Sigmoid colon (tissue), 4 donors: Measurements from ENCODE around the gene TSPAN18.

Experiments used
- EP300 ChIP-seq, 4 donors: sonication (generic); formaldehyde crosslinking; IDR thresholded peaks; one replicate each; pipeline ENCODE4 v1.6.1; 2017; ENCODE audit warnings: antibody characterized with exemption in 4 of 4
- POLR2A ChIP-seq, 2 donors: fragments of 450-650 bp; IDR thresholded peaks; one replicate each; pipeline ENCODE4 v1.6.1; 2016; ENCODE audit warnings: antibody characterized with exemption in 2 of 2, mild to moderate bottlenecking in 2 of 2, moderate library complexity in 2 of 2
- POLR2AphosphoS5 ChIP-seq, 4 donors: sonication (generic); formaldehyde crosslinking; IDR thresholded peaks; one replicate each; pipeline ENCODE4 v1.6.1; 2017; ENCODE audit warnings: antibody characterized with exemption in 4 of 4
- TF ChIP-seq, protein P1 (sequence below), 4 experiments: fragments of 450-650 bp in 3 of 4; fragments of 200-600 bp in 1 of 4; IDR thresholded peaks; one replicate each; pipeline ENCODE4 v1.5.1; 2016 to 2019; ENCODE audit warnings: antibody characterized with exemption in 4 of 4, mild to moderate bottlenecking in 3 of 4, moderate library complexity in 2 of 4

GRCh38 chr11:44913502-44913901 lies 186.7 kb downstream of the TSPAN18 start:
- TF ChIP-seq, protein P1, sequence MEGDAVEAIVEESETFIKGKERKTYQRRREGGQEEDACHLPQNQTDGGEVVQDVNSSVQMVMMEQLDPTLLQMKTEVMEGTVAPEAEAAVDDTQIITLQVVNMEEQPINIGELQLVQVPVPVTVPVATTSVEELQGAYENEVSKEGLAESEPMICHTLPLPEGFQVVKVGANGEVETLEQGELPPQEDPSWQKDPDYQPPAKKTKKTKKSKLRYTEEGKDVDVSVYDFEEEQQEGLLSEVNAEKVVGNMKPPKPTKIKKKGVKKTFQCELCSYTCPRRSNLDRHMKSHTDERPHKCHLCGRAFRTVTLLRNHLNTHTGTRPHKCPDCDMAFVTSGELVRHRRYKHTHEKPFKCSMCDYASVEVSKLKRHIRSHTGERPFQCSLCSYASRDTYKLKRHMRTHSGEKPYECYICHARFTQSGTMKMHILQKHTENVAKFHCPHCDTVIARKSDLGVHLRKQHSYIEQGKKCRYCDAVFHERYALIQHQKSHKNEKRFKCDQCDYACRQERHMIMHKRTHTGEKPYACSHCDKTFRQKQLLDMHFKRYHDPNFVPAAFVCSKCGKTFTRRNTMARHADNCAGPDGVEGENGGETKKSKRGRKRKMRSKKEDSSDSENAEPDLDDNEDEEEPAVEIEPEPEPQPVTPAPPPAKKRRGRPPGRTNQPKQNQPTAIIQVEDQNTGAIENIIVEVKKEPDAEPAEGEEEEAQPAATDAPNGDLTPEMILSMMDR (IDR thresholded peaks at IDR 0.05), result no peak
- TF ChIP-seq POLR2A (IDR thresholded peaks at IDR 0.05), result no peak
- no peak for TF ChIP-seq POLR2AphosphoS5 (IDR thresholded peaks at IDR 0.05)
- no peak for TF ChIP-seq EP300 (IDR thresholded peaks at IDR 0.05)
